Stimulated activated CD4-positive, alpha-beta T cell treated with anti-CD3 and anti-CD28 coated beads, Interleukin-4, amount 100 ng/mL, for 24 hours (primary cell): ENCODE results near the gene TBX20.
"Not testable (repeated sequence)": the region's sequence is repeated elsewhere in the genome, so short reads cannot be mapped to it uniquely, and the experiment has no call there.

Experiments
- DNase-seq: peaks from one replicate; pipeline ENCODE4 v3.0.0-alpha.2; 2020

Gene TBX20

DNA sequence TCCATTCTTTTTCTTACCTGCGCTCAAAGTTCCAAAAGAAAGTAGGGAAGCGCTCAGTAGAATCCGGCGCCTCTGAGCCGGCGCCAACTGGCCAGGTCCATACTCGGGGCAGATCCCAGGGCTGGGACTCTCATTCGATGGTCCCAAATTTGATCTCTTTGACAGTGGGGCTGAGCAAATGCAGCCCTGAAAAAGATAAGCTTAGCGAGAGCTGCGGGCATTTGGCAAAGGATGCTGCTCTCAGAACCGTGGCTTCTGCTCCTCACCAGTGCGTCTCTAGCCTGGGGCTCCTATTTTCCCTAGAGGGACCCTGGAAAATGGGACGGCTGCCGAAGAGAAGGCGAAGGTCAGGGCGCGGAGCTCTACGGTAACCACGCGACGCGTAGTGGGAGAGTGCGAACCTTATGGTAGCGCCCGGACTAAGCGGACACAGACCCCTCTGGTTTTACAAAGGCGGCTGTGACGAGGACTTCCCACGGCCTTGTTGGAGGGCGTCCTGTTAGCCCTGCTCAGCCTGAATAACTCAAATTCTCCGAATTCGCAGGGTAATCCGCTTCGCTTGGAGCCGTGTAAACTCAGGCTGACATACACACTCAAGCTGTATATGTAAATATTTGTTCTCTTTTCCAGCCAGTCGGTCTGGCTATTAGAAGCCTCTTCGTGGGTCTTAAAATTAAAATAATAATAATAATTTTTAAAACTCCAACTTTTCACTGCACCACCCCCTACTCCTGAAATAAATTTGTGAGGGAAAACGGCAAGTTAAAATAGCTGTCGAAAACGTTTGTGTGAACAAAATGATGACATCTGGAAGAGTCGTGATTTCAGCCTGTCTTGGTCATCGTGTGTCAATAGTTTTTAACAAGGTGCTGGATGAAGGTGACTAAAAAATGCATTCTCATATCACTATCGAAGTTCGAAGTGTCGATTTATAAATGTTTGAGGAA, 869 bp upstream of the TBX20 start:
- no peak for DNase-seq

DNA sequence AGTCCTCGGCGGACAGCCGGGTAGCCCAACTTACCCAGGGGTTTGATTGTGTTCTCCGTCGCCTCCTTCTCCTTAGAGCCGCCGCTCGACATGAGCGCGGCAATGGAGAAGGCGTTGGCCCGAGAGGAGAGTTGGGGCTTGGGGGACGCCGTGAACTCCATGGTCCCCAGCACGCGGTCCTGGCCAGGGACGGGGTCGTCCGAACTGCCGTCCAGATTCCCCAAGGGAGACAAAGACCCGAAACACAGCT, 515 bp downstream of the TBX20 start:
- no peak for DNase-seq

DNA sequence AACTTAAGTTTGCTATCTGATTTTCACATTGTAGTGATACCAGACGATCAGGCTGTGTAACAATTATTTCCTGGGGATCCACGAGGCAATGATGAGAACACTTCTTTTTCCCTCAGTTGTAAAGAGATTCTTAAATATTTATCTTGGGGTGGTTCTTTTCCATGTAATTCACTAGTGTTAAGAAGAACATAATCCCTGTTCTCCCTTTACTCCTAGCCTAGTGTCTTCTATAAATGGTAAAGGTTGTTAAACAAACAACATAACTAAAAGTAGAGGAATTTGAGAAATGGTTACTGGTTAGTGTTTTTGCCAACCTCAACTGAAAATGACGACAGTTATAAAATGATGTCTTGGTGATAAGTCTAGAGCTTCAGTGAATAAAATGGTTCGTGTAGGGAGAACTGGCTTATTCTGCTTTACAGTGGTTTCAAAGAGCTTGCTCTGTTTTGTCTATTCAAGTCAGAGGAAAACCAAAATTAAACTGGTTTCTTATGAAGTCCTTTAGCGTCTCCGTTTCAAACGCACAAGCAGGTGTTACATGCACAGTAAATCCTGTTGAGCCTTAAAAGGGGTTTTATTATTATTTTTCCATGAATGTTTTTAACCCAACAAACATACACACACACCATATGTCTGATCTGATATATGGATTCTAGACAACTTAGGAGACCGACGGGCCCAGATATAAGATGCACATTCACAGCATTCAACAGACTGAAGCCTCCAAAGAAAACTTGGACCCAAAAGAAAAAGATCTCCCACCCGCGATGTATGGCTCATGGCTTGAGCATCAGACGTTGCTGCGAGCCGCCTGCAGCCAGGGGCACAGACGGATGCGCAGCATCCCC, 1.1 kb downstream of the TBX20 start:
- no peak for DNase-seq

DNA sequence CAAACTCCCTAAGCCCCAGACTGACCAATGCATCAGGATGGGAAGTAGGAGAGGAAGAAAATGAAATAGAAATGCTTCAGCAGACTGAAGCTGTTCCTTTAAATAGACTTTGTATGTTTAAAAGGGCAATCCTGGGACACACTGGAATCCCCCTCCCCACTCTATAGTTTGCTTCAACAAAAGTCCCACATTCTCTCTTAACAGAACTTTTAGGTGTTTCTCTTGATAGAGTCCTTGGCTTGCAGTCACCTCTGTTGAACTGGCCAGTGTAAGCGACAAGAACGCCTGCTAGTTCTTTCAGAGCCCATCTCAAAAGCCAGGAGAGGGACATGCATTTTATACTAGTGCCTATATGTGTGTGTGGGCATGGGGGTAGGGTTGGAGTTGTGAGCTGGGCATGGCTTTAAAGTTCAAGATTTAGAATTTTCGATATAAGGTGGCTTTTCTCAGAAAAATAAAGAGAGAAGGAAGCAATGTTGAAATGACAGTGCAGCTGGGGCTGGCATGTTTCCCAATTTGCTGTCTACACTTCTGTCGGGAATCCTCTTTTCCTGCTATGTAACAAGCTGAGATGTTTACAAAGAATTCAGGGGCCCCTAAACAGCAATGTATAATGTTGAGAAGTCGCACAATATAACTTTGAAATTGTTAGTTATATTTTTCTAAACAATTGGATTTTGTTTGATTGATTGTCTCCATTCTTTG, 2.1 kb downstream of the TBX20 start:
- no peak for DNase-seq

DNA sequence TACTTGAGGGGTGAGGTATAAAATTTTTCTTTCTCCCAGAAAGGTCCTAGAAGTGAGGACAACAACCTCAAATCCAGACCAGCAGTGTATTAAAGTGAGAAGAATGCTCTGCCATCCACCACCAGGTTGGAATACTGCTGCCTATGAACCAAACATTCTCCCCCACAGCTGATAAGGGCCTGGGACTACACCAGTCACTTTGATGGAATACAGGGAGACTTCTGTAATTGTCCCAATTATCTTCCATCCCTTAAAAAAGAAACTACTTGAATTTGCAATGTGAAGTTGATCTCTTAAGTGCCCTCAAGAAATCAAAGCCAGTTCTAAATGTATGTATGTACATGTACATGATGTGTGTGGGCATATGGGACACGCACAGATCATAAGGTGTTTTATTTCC, 3.0 kb downstream of the TBX20 start:
- no peak for DNase-seq

DNA sequence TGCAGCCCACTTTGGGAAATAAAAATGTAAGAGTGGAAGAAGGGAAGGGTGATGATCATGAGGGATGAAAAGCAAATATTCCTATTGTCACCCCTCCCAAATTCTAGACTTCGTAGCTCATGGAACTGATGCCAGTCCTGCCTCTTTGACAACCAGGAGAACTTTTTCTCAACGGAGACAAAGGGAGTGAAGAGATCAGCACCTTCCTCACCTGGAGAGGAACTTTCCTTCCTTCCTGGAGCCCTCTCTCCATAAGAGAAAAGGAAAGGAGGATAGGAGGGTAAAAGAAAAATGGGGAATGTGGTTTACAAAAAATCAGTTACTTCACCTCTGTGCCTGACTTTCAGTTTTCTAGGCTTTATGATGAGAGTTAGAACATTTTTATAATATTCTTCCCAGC, 3.4 kb downstream of the TBX20 start:
- DNase-seq, result no peak

DNA sequence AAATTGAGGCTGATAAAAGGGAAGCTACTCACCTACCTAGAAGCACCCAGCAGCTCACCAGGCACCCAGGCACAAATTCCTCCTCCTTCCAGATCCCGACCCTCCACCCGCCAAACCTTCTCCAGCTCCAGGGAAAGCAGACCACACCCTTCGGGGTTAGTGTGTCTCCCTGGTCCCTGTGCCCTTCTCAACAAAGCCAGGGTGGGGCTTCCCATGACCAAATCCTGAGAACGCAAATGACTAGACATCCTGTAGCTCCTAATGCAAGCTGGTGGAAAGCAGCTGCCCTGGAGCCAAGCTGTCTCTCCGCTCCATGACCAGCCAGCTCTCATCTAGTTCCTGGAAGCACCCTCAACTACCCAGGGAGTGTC, 4.4 kb downstream of the TBX20 start:
- DNase-seq, result no peak

DNA sequence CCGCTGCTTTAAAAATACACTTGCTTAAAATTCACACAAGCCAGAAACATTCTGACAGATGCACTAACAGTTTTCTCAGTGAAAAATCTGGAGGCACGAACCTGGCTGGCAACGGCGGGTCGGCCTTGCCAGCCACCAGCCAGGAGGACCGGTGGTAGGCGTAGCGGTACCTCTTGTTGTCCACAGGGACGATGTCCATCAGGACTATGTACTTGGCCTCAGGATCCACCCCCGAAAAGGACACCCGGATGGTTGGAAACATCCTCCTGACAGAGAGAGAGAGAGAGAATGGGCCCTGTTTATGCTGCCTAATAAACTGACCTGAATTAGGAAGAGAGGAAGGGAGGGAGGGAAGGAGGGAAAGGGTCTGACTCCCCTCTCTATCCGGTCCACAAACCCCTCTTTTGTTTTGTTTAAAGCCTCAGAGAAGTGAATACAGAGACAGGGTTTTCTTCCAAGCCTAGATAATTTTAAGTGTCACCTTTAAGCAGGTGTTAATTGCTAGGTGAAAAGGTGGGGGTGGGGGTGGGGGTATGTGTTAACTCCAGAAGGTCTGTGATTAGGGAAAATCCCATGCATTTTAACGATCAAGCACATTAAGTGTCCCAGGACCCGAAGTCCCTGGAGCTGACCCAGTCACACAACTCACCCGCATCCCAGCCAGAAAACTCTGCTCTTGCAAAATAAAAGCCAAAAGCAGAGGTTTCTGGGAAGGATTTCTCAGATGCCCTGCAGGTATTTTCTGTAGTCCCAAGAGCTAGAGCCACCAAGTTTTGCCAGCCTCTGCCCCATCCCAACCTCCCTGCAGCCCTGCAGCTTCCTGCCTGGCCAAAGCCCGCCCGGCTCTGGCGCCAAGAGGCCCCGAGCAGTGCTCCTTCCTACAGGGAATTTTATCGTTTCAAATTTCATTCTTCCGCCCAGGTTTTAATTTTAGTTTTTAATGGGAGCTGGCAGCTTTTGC, 5.0 kb downstream of the TBX20 start:
- DNase-seq, result no peak

DNA sequence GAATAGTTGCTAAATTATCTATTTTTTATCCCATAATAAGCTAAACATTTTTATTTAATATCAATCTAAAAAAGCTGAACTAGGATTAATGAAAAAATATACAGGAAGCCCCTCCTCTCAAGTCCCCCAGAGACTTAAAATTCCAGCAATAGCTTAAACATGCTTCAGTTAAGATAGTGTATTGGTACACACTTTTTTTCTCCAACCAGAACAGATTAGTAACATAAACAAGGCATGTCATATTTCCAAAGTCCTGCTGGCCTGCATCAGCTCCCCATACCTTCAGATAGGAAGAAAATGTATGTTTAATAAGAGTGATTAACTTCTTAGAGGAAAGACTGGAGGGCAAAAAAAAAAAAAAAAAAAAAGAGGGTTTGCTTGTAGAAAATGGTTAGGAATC, 7.1 kb downstream of the TBX20 start:
- no peak for DNase-seq

DNA sequence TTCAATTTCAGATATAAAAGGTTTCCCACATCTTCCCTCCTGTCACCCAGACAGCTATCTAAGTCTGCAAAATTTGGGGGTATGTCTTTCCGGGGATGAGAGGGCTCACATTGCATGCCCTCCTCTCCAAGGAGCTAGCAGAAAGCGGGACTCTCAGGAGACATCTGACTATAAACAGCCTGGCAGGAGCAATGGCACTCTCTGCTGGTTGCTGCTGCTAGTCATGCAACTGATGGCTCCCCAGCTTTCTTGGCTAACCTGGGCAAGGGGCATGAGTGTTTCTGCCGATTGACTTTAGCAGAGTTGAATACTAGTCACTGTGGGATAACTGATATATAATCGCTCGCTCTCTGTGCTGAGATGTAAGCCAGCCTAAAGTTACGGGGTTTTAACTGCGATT, 12.0 kb downstream of the TBX20 start:
- DNase-seq, result no peak

DNA sequence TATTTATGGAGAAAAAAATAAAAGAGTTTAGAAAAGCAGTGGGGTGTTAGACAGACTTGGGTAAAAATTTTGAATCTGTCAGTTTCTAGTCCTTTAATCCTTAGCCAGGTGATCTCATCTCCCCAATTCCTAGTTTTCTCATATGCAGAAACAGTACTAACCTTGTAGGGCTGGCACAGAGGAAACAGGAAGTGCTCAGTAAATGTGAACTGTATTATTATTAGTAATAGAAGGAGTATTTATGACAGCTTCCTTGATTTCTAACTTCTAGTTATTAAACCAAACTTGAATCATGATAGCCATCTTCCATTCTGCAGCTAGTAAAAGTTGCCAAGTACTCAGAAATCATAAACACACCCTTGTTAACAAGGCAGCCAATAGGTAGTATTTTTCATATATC, 12.5 kb downstream of the TBX20 start:
- no peak for DNase-seq

DNA sequence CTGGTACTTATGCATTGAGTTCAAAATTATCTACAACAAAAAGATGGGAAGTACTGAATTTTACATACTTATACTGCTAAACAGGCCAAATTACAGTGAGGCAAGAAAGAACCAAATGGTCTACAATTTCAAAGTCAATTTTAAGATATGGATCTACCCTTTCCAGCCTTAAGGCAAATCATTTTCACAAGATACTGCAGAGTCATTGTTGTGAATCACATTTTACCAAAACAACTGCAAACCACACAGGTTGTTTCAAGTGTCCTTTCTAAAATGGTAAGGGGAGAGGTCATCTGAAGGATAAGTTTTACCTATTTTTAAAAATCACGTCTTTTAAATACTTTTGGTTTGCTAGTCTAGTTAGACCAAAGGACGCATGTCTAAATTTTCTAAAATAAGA, 12.9 kb downstream of the TBX20 start:
- not testable (repeated sequence) for DNase-seq

DNA sequence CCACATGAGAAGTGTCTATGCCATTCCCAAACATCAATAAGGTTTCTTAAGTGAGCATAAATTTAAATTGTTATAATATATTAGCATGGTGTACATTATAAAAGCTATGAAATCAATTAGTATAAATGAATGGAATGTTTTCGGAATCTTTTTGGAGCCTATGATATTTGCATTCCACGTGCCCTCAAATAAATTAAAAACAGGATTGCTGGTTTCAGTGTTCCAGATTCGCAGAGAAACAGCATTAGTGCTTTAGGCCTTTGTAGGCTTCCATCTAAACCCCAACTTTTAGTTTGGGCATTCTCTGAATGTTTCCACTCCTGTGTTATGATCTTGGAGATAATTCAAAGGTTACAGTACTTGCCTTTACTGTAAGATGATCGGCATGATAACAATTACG, 15.4 kb downstream of the TBX20 start:
- not testable (repeated sequence) for DNase-seq

DNA sequence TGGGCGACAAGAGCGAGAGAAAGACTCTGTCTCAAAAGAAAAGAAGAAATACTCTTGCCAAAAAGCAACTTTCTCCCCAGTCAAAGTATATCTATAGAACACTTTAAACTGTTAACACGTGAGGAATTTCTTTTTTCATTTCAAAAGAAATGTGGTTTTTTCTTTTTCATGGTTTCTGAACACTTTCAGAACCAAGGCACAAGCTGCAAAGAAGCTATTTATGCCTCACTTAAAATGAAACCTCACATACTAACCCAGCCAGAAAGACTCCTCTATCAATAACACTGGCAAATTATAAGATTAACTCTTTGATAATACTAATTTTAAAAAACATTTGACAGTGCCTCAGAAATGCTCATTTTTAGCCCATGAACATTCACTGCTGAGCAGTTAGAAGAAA, 20.9 kb downstream of the TBX20 start:
- no peak for DNase-seq

DNA sequence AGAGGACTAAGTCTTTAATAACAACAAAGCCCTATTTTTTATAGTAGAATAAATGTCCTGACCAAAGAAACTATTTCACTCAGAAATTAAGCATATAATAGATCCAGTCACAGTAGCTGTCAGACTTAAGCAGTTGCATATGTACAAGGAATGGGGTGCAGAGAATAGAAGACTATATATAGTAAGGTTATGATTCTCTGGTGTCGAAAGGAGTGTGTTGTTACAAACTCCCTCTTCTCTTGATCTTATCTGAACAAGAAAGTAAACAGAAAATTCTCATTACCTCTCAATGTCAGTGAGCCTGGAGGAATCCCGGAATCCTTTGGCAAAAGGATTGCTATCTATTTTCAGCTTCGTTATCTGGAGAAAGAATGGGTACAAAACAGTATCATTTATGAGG, 22.7 kb downstream of the TBX20 start:
- not testable (repeated sequence) for DNase-seq

DNA sequence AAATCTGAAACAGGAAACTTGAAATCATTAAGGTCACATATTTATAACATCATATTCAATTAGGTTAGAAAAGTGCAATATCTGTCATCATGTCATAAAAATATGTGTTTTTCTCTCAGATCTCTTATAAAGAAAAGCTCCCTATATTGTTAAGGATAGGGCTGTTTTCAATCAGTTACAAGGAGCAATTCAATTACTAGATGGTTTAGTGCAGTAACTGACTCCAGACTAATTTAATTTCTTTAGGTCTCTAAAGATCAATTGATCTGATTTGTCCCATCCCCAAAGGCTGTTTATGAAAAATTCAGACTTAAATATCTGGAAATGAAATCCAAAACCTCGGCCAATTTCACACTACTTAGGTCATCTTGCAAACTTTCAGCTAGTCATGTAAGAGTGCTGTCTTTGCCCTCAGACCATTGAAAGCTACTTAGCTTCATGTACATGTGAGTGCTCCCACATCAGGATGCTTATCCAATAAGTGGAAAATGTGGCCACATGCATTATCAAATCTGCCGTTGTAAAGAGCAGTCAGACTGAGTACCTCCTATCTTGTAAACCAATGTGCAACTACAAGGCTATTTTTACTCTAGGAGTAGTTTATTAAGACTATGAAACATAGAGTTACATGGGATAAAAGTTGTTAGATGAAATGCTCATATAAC, 24.7 kb downstream of the TBX20 start:
- DNase-seq, result not testable (repeated sequence)

DNA sequence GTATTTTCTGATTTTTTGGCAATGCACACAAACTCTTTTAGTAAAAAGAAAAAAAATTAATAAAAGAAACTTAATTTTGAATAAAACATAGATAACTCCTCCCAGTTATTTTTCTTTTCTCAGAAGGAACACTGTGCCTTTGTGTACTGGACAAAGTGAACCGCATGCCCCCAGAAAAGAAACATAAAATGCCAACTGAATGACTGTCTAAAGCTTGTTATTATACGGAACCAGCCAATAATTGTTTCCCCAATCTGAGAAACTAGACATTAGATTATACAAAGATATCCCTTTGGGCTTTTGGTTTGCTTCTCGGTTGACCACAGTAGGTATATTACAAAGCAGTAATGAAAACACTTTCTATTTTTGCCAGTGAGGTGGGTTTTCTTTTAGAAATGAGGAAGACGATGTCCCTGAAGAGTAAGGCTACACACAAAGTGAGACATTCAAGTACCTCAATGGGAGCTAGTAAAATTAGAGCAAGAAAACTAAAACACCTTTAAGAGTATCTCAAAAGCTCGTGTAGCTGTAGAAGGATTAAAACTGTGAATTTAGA, 25.3 kb downstream of the TBX20 start:
- DNase-seq, result not testable (repeated sequence)

DNA sequence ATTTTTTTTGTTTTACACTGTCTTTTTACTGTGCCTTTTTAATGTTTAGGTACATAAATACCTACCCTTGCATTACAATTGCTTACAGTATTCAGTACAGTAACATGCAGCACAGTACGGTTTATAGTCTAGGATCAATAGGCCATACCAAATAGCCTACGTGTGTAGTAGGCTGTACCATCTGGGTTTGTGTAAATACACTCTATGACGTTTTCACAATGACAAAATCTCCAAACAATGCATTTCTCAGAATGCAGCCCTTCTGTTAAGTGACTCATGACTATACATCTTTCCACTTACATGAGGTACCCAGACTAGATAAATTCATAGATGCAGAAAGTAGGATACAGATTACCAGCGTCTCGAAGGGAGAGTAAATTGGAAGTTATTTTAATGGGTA, 26.5 kb downstream of the TBX20 start:
- DNase-seq, result not testable (repeated sequence)

DNA sequence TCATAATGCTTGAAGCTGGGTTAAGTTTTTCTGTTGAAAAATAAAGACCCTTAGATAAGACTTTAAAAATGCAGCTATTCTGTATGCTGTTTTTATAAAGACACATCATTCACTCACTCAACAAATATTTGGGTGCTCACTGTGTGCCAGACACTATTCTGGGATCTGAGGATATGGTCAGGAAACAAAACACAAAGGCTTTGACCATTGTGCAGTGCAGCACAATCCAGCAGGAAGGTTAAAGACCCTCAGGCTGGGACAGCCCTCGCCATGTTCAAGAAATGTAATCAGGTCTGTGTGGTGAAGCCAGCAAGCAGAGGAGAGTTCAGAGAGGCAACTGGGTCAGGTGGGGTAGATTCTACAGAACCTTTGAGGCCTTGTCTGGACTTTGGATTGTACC, 31.5 kb downstream of the TBX20 start:
- not testable (repeated sequence) for DNase-seq

DNA sequence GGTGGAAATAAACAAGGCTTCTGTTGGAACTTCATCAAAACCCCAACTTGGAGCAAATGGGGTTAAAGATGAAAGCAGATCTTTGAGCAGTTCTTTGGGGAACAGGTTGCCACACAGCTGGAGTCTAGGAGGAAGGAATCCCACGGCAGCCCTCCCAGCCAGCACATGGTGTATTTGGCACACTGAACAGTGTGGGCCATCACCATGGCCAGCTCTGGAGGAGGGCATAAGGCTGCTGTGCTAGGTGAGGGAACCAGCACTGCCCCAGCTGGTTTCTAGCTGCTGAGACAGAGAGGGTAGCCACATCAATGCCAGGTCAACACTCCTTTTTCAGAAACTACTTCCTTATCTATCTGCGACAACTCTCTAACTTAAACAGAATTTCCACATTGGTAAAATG, 33.7 kb downstream of the TBX20 start:
- not testable (repeated sequence) for DNase-seq

DNA sequence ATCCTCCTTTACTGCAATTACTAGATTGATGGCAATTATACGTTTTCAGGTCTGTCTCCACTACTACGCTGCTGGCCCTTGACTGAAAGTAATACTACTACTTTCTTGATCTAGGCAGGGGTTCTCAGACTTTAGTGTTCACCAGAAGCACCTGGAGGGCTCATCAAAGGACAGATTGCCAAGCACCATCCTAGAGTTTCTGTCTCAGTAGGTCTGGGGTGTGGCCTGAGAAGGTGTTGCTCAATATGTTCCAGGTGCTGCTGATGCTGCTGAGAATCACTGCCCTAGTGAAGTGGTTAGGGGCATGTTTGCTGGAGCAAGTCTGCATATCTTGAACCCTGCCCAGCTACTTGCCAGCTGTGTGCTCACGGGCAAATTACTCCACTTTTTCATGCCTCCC, 37.9 kb downstream of the TBX20 start:
- not testable (repeated sequence) for DNase-seq

DNA sequence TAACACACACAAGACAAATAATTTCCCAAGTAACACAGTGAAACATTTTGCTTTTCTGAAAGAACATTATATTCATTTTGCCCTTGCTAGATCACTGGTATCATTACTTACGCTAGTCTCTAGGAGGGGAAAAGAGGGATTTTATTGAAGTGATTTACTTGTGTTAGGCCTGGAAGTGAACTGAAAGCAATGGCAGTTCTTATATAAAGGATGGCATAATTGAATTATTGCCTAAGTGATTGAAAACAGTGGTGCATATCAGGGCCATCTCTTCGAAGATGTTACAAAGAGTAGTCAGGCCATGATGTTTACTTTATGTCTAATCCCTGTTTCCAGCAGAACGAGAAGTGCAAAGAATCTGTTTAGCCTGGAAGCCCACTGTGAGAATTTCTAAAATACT, 38.8 kb downstream of the TBX20 start:
- not testable (repeated sequence) for DNase-seq
